ENCODE results near the gene ITFG1.

GRCh38 chr16:47140686-47141085 lies 320.2 kb downstream of the ITFG1 start:
- TF ChIP-seq CTCF (conservative IDR thresholded peaks at IDR 0.05 in 1 of 2, IDR thresholded peaks at IDR 0.05 in 1 of 2; ENCODE audit: extremely low read depth in 1 of 2, insufficient read depth in 1 of 2, low read depth in 1 of 2, low read length in 2 of 2), result no peak
- TF ChIP-seq EZH2 (IDR thresholded peaks at IDR 0.05; ENCODE audit: borderline replicate concordance, low read length), result no peak
